NK-92 (cell line): ENCODE results near the gene FASLG.

ENCODE experiments used
- DNase-seq: peaks from one replicate; lab custom pipeline; 2025; ENCODE audit not compliant: unreplicated experiment; lab: John Stamatoyannopoulos, UW

Gene FASLG

DNA sequence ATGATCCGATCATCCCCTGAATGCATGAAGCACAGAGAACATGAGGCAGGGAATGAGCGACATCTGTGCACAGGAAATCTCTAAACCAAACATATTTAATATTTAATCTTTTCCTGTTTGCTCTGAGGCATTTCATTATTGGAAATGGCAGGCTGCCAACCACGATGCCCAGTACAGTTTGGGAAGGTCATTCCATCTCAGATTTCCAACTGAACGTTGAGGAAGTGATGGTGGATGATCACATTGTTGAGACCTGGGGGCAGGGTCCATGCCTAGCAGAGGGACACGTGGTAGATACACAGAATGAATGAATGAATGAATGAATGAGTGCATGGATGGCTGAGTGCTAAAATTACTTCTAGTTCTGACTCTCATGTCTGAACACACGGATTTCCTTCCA is 15.9 kb upstream of the FASLG start:
- no peak for DNase-seq

DNA sequence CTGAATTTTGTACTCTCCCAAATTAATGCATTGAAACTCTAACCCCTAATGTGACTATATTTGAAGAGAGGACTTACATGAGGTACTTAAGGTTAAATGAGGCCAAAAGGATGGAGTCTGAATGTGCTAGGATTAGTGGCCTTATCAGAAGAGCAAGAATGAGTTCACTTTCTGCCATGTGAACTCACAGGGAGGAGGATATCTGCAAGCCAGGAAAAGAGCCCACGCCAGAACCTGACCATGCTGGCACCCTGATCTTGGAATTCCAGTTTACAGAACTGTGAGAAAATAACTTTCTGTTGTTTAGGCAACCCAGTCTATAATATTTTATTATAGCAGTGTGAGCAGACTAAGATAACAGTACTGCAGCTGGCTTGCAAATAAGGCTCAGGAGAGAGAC is 12.2 kb upstream of the FASLG start:
- DNase-seq: no peak

DNA sequence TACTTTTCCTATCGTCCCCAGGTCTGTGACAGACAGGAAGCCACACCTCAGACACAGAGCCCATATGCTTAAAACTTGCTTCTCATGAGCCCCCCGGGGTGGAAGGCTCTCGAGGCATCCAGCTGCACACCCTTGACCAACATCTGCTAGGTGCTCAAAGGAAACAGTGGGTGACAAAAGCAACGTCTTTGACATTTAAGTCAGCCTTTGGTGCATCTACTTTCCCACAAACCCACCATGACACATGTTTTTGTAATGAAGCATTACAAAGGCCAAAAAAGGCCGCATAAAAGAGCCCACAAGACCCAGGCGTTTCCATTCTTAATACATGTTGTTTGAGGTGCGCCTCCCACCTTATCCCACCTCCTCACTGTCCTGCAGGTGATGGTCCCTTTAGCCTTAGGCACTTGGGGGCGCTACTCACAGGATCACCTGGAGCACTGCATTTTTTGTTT is 11.8 kb upstream of the FASLG start:
- DNase-seq: no peak

DNA sequence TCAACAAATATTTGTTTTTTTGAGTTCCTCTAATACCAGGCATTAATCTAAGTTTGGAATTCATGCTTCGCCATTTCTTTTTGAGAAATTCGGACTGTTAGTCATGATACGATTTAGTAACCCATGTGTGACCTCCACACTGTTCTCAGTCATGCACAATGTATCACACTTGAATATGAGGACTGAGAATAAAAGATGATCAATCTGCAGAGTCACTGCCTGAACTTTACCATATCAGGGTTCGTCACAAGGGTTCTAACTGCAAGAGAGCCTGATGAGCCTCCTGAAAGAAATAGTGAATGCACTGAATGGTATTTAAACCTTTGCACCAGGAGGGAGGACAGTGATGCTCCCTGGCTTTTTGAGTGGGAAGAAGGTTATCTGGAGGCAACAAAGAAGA is 10.9 kb upstream of the FASLG start:
- DNase-seq: no peak

DNA sequence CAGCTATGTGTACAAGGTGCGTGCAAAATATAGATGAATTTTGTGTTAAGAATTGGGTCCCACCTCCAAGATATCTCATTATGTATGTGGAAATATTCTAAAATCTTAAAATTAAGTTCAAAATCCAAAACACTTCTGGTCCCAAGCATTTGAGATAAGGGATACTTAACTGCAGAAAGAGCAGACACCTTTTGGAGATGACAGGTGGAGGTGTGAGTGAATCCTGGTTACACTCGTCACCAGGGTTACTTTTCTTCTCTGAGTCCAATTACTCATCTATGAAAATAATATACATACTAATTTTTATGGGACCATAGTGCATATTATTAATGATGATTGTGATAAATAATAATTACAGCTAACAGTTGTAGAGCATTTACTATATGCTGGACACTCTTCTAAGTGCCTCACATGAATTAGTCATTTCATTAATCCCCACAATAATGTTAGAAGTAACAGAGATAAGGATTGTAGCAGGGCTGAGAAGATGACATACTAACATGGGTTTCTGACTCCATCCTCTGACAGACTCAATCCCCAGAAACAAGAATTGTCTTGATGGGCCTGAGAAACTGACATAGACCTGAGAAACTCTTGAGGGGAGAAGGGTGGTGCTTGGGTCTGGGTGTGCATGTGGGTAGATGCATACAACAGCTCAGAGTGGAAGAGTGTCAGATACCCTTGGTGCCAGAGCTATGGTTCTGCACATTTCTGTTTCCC is 8.3 kb upstream of the FASLG start:
- DNase-seq: no peak

DNA sequence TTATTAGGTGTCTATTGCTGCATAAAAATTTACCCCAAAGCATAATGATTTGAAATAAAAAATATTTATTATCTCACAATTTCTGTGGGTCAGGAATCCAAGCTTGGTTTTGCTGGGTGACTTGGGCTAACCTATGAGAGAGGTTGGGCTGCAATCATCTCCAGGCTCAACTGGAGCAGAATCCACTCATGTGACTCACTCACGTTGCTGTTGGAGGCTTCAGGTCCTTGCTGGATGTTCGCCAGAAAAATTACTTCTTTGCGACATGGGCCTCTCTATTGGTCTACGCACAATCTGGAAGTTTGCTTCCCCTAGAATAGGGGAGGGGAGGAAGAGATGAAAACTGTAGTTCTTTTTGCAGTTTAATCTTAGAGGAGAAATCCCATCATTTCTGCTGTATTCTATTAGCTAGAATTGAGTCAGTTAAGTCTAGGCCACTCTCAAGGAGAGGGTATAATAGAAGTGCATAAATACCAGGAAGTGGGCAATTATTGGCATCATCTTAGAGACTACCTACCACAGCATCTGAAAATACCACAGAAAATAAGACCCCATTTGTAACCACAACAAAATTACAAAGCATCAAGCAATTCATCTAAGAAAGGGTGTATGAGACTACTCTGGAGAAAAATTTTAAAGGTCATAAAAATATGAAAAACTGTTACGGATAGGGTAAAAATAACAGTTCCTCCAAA is 5.7 kb upstream of the FASLG start:
- no peak for DNase-seq

DNA sequence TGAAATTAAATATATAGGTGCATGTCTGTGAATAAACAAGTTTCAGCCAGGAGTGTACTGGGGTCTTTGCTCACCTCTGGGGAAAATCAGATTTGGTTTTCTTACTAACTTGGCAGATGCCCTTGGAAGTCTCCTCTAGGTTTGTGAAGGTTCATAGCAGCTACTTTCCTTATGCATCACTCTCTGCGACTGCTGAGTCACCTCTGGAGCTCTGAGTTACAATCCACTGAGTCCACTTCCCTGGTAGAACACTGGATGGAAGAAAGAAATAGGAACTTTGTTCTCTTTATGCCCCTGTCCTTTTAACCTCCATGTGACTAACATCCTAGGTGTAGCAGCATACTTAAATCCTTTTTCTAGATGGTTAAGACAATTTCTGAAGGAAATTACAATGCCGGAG is 4.4 kb upstream of the FASLG start:
- no peak for DNase-seq

DNA sequence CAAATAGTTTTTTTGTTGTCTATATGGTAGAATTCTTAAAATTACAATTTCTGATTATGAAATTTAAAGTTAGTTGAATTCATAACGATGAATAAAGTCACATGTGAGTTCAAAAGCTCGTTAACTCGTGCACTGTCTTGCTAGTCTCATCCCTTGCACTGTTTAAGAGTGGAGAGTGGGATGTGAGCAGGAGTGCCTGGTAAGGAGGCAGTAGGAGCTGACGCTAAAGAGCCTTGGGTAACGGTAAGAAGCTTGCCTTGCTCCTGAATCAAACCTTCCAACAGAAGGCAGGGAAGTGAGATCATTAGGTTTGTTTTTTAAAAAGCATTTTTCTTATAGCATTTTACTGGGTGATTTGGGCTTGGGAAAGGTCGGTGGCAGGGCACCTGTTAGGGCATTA is 2.3 kb upstream of the FASLG start:
- no peak for DNase-seq

DNA sequence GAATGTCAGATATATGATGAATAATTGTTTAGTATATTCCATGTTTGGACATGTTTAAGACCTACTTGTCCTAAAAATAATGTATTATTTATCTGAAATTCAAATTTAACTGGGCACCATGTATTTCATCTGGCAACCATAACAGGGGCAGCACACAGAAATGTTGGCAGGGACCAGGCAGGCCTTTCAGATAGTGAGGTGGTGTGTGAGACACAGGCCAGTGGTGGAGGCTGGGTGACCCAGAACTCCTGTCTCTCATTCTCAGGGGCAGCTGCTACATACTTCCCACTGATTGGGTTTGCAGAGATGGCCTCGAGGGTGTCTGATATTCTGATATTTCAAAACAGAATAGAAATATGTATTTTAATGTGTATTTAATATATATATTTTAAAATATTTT is 1.3 kb upstream of the FASLG start:
- DNase-seq: no peak

DNA sequence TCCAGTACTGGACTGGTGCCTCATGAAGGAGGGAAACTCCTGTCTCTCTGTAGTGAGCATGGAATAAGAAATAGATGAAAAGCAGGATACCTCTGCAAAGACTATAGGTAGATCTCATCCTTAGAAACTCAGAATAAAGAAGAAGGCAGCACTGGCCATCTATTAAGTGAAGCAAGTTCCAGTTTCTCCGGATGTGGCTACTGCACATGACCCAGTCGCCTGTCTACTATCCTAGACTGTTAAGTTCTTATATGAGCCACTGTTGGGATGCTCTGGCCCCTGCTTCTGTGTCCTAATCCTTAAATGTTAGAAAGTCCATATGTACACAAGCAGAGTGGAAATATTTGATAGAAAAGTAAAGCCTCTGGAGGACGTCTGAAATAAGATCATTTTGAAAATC is 2.2 kb downstream of the FASLG start:
- no peak for DNase-seq

DNA sequence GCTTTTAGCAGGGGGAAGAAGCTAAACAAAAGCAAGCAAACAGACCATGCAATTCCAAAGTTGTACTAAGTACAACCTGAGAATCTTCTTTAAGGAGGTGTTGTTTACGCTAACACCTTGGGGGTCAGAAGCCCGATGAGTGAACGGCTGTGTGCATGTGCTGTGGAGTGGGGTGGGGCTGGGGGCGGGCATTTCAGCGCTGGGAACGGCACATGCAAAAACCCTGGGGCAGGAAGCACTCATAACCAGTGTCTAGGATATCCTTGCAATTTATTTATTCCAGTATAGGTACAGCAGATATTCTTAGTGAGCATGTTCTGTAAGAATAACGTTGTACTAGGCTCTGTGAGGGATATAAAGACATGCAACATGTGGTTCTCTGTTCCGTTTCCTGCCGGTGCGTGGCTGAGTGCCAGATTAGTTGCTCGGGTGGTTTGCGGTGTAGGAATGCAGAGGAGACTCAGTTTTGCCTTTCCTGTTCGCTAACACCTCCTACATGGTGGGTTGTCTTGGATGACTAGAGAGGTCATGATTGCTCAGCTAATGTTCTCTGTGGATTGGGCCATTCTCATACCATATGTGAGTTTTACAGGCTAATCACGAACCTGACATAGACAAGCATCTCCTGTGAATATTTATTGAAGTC is 3.7 kb downstream of the FASLG start:
- DNase-seq: no peak

DNA sequence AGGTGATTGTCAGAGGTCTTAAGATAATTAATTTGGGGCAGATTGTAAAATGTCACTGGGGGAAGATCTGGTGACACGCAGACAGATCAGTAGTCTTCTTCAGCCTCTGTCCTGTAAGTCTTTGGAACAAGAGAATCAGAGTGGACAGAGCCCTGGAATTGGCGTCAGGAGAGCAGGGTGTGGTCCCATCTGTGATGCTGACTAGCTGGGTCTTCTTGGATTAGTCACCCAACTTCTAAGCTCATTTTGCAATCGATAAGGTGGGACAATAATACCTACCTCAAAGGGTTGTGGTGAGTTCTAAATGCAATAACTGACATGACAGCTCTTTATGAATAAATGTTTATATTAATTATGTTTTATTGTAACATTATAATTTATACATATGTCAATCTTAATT is 4.8 kb downstream of the FASLG start:
- no peak for DNase-seq

DNA sequence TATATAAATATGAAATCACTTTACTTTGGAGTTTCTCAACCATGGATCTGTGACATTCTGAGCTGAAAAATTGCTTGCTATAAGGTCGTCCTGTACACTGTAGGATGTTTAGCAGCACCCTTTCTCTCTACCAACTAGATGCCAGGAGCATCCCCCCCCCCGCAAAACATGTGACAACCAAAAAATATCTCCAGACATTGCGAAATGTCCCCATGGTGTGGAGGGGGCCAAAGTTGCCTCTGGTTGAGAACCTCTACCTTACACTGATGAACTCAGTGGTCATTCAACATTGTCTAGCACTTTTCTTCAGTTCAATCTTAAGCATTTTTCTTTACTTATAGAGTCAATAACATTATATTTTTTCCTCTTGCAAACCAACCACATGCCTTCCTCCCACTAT is 9.2 kb downstream of the FASLG start:
- no peak for DNase-seq

DNA sequence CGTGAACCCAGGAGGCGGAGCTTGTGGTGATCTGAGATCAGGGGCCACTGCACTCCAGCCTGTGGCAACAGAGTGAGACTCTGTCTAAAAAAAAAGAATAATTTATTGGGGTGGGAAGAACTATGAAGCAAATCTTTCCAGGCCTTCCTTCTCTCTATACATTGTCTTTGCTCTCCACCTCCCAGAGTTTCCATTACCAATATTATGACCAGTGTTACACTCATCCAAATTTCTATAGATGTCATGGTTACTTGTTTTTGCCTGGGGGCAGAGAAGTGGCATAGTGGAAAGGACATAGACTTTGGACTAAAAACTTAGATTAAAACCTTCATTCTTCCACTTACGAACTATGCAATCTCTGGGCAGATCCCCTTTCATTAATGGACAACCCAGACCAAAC is 10.1 kb downstream of the FASLG start:
- DNase-seq: no peak

DNA sequence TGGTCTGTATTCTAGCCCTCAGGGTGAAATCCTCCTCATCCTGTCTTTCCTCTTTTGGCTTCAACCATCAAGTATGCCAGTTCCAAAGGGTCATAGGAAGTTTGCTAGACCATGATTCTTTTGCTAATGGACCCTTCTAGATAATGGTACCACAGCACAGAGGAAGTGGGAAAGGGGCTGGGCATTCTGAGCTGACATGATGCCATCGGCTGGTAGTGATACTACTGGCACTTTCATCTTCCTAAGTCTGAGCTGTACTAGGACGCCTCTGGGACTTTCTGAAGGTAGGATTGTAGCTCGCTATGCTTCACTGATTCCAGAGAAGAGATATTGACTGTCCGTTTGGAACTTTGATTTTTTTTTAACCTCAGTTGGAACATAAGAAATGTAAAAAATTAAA is 11.4 kb downstream of the FASLG start:
- no peak for DNase-seq

DNA sequence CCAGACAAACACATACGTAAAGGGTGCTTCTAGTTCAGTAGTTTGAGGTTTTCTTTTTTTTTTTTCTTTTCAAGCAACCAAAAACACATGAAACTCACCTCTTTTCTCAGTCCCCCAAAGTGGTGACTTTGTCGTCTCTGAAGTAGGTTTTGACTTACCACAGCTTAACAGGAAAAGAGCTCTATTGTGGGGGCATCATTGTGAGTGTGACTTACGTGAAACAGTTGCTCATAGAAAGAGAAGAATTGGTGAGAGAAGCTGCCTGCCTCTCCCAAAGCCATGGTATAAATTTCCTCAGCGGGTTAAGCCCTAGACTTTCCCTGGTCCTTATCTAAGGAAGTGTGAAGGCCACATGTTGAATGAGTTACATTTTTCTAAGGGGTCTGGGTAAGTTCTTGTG is 11.9 kb downstream of the FASLG start:
- DNase-seq: no peak

DNA sequence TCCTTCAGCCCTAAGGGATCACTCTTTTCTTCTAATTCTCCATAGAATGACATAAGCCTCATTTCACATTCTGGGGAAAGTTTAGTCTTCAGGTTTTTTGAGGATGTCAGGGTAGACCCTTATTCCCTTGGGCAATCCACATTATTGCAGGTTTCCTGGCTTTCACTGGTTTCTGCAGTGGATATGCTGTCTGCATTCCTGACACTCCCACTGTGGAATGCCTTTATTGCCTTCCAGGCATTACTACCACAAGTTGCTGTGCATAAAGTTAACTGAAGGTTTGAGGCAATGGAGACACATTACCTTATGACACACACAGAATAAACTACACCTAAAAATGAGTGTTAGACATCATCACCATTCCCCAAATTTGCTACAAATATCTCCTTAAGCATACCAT is 12.7 kb downstream of the FASLG start:
- no peak for DNase-seq

DNA sequence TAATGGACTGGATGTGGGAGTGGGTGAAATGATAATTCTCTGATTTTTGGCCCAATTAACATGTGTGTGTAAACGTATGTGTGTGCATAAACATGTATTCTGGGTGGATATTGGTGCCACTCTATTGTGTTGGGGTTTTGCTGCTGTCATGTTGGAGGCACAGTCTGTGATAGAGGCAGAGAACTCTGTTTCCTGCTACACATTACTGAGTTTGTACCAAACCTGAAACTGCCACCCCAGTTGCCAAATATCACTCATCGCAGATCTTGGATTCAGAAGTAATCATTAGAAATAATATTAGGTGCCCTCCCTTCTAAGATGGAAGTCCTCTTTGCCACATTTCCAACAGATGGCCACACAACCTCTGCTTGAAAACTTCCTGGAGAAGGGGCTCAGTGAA is 13.8 kb downstream of the FASLG start:
- no peak for DNase-seq

DNA sequence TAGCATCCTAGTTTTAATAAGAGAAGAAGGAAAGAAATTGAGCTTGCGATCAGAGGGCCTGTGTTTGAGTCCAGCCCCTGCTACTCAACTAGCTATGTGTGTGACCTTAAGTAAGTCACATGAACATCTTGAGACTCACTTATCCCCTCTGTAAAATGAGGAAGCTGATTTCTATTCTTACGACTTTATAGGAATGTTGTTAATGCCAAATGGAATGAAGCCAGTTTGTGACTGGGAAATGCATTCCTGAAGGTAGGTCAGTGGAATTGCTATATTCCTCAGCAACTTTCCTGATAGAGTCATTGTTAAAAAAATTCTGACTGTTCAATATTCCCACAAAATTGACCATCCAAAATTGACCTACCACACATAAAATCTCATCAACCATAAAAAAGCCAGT is 14.9 kb downstream of the FASLG start:
- DNase-seq: no peak

DNA sequence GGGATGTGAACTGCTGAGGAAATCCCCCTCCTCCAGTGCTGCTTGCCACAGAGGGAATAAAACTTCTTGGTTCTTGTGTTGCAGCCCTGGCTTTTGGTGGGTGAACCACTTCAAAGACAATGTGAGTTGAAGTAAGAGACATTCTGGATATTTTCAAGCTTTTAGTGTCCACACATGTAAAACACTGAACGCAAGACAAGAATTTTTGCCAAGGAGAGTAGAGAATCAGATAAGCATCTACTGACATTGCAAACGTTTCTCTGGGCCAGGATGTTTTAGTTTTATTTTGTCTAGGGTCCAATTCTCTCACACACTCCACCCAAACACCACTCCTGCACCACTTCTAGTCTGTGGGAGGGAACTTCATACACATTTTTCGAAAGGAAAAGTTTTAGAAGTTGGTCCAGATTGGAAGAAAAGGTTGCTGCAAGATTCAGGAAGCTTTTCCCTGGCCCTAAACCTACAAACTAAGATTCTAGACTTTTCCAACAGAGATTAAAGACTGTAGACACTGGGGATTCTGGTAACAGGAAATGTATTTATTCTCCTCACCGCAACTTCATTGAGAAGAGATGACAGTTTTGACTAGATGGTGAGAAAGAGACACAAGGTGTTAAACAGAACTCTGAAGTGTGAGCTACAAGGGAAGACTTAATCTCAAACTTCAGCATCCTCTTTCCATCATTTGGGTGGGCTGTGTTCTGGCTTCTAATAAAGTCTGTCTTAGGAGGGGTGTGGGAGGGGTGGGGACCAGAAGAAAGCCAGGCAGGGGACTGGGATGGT is 16.1 kb downstream of the FASLG start:
- DNase-seq: no peak

DNA sequence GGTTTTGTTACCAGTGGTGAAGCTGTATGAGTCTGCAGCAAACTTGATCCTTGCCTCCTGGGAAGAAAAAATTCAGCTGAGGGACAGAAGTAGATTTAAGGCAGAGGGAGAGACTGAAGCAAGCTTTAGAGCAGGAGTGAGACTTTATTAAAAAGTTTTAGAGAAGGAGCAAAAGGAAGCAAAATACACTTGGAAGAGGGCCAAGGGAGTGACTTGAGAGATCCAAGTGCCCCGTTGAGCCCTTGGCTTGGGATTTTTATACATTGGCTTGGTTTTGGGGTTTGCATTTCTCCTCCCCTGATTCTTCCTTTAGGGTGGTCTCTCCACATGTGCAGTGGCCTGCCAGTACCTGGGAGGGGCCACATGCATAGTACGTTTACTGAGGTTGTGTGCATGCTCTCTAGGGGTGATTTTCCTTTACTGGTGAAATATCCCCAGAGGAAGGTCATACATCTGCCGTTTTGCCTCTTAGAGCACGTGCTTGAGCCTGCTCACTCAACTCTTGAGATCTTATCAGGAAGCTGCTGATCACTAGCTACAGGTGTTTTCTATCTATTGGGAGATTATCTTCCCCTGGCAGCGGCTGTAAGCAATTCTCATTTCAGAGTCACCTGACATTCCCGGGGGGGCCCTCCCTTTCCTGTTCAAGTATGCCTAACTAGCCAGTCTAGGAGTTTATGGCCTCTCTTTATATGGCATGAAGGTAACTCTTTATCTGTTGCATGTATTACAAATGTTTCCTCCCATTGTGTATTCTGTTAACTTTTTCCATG is 20.3 kb downstream of the FASLG start:
- DNase-seq: no peak
